B cell (primary cell): ENCODE data around the gene OR2T12. TPM values are rescaled to one million over a fixed set of nuclear protein-coding genes. Genes with fewer than 3 reads are reported as not detected.
"Not testable (repeated sequence)": the region's sequence is repeated elsewhere in the genome, so short reads cannot be mapped to it uniquely, and the experiment has no call there.

Source experiments
- ATAC-seq: fragments of 200-7000 bp; cut with Tn5 transposase; one replicate; pipeline ENCODE4 v1.10.0; 2021; ENCODE audit warnings: low read depth, mild to moderate bottlenecking, moderate number of reproducible peaks, moderate library complexity
- CTCF ChIA-PET: fragments of 350-600 bp; sonication (Branson Sonifier 250); formaldehyde crosslinking; loops from one replicate; lab custom pipeline; 2021; ENCODE audit warnings: antibody characterized with exemption, inconsistent platforms; lab: Charles Lee
- POLR2A ChIA-PET: fragments of 350-600 bp; sonication (Branson Sonifier 250); formaldehyde crosslinking; loops from one replicate; lab custom pipeline; 2021; ENCODE audit warnings: antibody characterized with exemption; lab: Charles Lee
- DNase-seq: peaks from one replicate; pipeline ENCODE4 v3.0.0; 2013
- H2AFZ ChIP-seq: 2 replicates; pipeline ENCODE4 v1.6.1; 2012; ENCODE audit warnings: mild to moderate bottlenecking, low read depth, low read length; ENCODE audit not compliant: insufficient read depth, poor library complexity, severe bottlenecking
- H3K27ac ChIP-seq, 2 donors: 1 replicate in 1 of 2; 2 replicates in 1 of 2; pipeline ENCODE4 v1.5.1; 2012 to 2013; ENCODE audit warnings: low read length in 2 of 2, mild to moderate bottlenecking in 2 of 2, moderate library complexity in 1 of 2
- H3K27me3 ChIP-seq, 4 experiments: fragments of 200-600 bp in 1 of 4; sonication (generic) in 1 of 4; replicated peaks in 1 of 4; 1 replicate in 2 of 4; 2 replicates in 2 of 4; pipeline versions ENCODE4 v1.6.1 to v1.7.0; 2013 to 2016; ENCODE audit warnings: low read length in 3 of 4, mild to moderate bottlenecking in 2 of 4, mixed read lengths in 1 of 4, moderate library complexity in 1 of 4; ENCODE audit not compliant: insufficient read depth in 4 of 4, control insufficient read depth in 3 of 4; ENCODE audit errors: control extremely low read depth in 1 of 4
- H3K36me3 ChIP-seq, 2 experiments: replicated peaks in 1 of 2; 1 replicate in 1 of 2; 2 replicates in 1 of 2; pipeline versions ENCODE4 v1.6.1 to v1.7.1; 2013; ENCODE audit warnings: low read length in 1 of 2; ENCODE audit not compliant: insufficient read depth in 2 of 2, control insufficient read depth in 1 of 2; ENCODE audit errors: control extremely low read depth in 1 of 2, extremely low read depth in 1 of 2
- H3K4me1 ChIP-seq, 2 donors: fragments of 200-600 bp in 1 of 2; sonication (generic) in 1 of 2; 1 replicate in 1 of 2; 2 replicates in 1 of 2; pipeline versions ENCODE4 v1.5.1 to v1.6.1; 2013 to 2017; ENCODE audit warnings: low read length in 2 of 2; ENCODE audit not compliant: control insufficient read depth in 2 of 2, insufficient read depth in 2 of 2
- H3K4me2 ChIP-seq: replicated peaks from 2 replicates; pipeline ENCODE3; 2012; ENCODE audit warnings: mild to moderate bottlenecking, low read depth, low read length; ENCODE audit not compliant: poor library complexity, severe bottlenecking
- H3K4me3 ChIP-seq, 5 experiments: fragments of 200-600 bp in 1 of 5; sonication (generic) in 1 of 5; 1 replicate in 3 of 5; 2 replicates in 2 of 5; pipeline versions ENCODE4 v1.5.1 to v1.7.0; 2011 to 2016; ENCODE audit warnings: low read length in 4 of 5, mild to moderate bottlenecking in 4 of 5, low read depth in 2 of 5, control low read depth in 1 of 5, moderate library complexity in 1 of 5; ENCODE audit not compliant: insufficient read depth in 1 of 5; ENCODE audit errors: control extremely low read depth in 1 of 5, extremely low read depth in 1 of 5
- H3K79me2 ChIP-seq: fragments of 200-600 bp; sonication (generic); one replicate; pipeline ENCODE4 v1.6.0; 2016; ENCODE audit warnings: low read length; ENCODE audit not compliant: control insufficient read depth, insufficient read depth
- H3K9ac ChIP-seq: fragments of 200-600 bp; sonication (generic); 2 replicates; pipeline ENCODE4 v1.6.1; 2017; ENCODE audit warnings: mild to moderate bottlenecking, low read length, moderate library complexity
- H3K9me3 ChIP-seq, 3 donors: one replicate each; pipeline versions ENCODE4 v1.6.1 to v1.7.1; 2013; ENCODE audit warnings: low read length in 2 of 3; ENCODE audit not compliant: control insufficient read depth in 2 of 3, insufficient read depth in 1 of 3; ENCODE audit errors: control extremely low read depth in 1 of 3
- H4K20me1 ChIP-seq: 2 replicates; pipeline ENCODE4 v1.6.0; 2012; ENCODE audit warnings: mild to moderate bottlenecking, low read length; ENCODE audit not compliant: insufficient read depth, control insufficient read depth, poor library complexity, severe bottlenecking
- H3K27ac Mint-ChIP-seq: one replicate; pipeline ENCODE4 v1.8.0; 2021; ENCODE audit warnings: mixed read lengths
- H3K27me3 Mint-ChIP-seq: one replicate; pipeline ENCODE4 v1.8.0; 2021; ENCODE audit warnings: mixed read lengths
- H3K4me1 Mint-ChIP-seq: one replicate; pipeline ENCODE4 v1.8.0; 2021; ENCODE audit warnings: mixed read lengths
- H3K4me3 Mint-ChIP-seq: one replicate; pipeline ENCODE4 v1.8.0; 2021; ENCODE audit warnings: mixed read lengths
- H3K9me3 Mint-ChIP-seq: one replicate; pipeline ENCODE4 v1.8.0; 2022; ENCODE audit warnings: mixed read lengths; ENCODE audit not compliant: insufficient read depth
- EZH2 ChIP-seq: IDR thresholded peaks from 2 replicates; pipeline ENCODE4 v1.6.1; 2012; ENCODE audit warnings: borderline replicate concordance, low read depth, mild to moderate bottlenecking, moderate library complexity, low read length; ENCODE audit not compliant: insufficient read depth, poor library complexity, severe bottlenecking
- WGBS: methylation state at CpG from one replicate; pipeline ENCODE4 v1.1.5; 2013; ENCODE audit warnings: missing lambda C conversion rate; ENCODE audit not compliant: insufficient coverage; 5-methylcytosine and 5-hydroxymethylcytosine counted together
- intact Hi-C: fragments of 100-400 bp; cut with micrococcal nuclease; formaldehyde crosslinking; loops from one replicate; pipeline ENCODE4 v1.10.0; 2022
- polyA plus RNA-seq: library from polyadenylated mRNA; depleted of rRNA; stranded (reverse); fragments of >200 nt; gene quantifications from 2 replicates; pipeline ENCODE4 v1.2.3, GENCODE V29; 2012
- total RNA-seq, 2 donors: library from RNA; stranded (reverse); fragments of 120-200 nt in 1 of 2; gene quantifications; 1 replicate in 1 of 2; 2 replicates in 1 of 2; pipeline versions ENCODE4 v1.2.3 to v1.2.4, GENCODE V29; 2013 to 2022
- TF ChIP-seq, protein P1 (sequence below): fragments of 200-600 bp; IDR thresholded peaks from one replicate; pipeline ENCODE4 v1.8.0; 2022; ENCODE audit warnings: antibody characterized with exemption, mild to moderate bottlenecking

Gene OR2T12
- total and polyA plus RNA-seq, 2 donors (not counting 1 experiment from before 2014, with no cell fraction given), result not detected

- no peak for ATAC-seq
- POLR2A ChIA-PET, result no interaction called here
- 93% methylated on average over 13 of the region's 19 CpGs for WGBS
- Mint-ChIP-seq H3K4me3 (no peak overlapping the region), H3K27ac (no peak overlapping the region), H3K4me1 (no peaks in the 10 kb centered on the region), H3K9me3 (no peaks in the 10 kb centered on the region), H3K27me3 (no peaks in the 10 kb centered on the region)
- Histone ChIP-seq H3K4me3 (no peak overlapping the region), H3K9ac (no peak overlapping the region), H3K79me2 (no peaks in the 10 kb centered on the region), H3K9me3 (no peaks in the 10 kb centered on the region), H3K36me3 (no peaks in the 10 kb centered on the region), H2AFZ (no peak overlapping the region), H3K4me2 (no peak overlapping the region), H3K4me1 (no peaks in the 10 kb centered on the region), H3K27me3 (no peaks in the 10 kb centered on the region), H3K27ac (no peak overlapping the region), H4K20me1 (no peaks in the 10 kb centered on the region)
- intact Hi-C loops, result no loop called here
- CTCF ChIA-PET, result no interaction called here
- DNase-seq, result no peak
- no peak for TF ChIP-seq EZH2
- TF ChIP-seq, protein P1, sequence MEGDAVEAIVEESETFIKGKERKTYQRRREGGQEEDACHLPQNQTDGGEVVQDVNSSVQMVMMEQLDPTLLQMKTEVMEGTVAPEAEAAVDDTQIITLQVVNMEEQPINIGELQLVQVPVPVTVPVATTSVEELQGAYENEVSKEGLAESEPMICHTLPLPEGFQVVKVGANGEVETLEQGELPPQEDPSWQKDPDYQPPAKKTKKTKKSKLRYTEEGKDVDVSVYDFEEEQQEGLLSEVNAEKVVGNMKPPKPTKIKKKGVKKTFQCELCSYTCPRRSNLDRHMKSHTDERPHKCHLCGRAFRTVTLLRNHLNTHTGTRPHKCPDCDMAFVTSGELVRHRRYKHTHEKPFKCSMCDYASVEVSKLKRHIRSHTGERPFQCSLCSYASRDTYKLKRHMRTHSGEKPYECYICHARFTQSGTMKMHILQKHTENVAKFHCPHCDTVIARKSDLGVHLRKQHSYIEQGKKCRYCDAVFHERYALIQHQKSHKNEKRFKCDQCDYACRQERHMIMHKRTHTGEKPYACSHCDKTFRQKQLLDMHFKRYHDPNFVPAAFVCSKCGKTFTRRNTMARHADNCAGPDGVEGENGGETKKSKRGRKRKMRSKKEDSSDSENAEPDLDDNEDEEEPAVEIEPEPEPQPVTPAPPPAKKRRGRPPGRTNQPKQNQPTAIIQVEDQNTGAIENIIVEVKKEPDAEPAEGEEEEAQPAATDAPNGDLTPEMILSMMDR, result no peak
Measured at GRCh38 chr1:248306103-248306502, 2.9 kb upstream of the OR2T12 start.

DNA sequence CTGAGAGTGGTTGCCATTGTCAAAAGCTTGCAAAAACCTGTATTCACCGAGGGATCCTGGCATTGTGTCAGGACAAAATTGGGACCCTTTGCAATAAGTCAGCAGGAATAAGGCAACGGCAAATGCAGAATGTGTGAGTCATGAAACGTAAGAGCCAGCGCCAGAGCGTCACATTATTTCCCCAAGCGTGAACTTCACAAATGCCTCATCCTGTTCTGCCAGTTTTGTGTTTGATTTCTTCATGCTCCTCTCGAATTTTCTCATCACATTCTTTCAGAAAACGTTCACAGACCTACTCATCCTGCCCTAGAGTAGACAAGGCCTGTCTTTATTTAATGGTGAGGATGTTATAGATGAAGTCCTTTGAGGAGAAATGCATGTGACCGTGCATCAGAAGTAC is 2.4 kb upstream of the OR2T12 start:
- DNase-seq, H2AFZ ChIP-seq, intact Hi-C loops, CTCF ChIA-PET, H3K27me3 ChIP-seq, H3K4me3 ChIP-seq, H3K4me2 ChIP-seq, H3K36me3 ChIP-seq, H3K9me3 ChIP-seq, H3K27ac Mint-ChIP-seq, H3K9me3 Mint-ChIP-seq, ATAC-seq, H3K4me3 Mint-ChIP-seq, POLR2A ChIA-PET, H3K27ac ChIP-seq, H3K4me1 ChIP-seq, H3K4me1 Mint-ChIP-seq, H3K27me3 Mint-ChIP-seq, H3K79me2 ChIP-seq, H3K9ac ChIP-seq, H4K20me1 ChIP-seq: not testable (repeated sequence)
- 100% methylated on average over 5 of the region's 9 CpGs for WGBS
